HG03103 (cell line): ENCODE results near the gene XIRP1.
"Not testable (repeated sequence)": the region's sequence is repeated elsewhere in the genome, so short reads cannot be mapped to it uniquely, and the experiment has no call there.

Source experiments
- ATAC-seq: cut with Tn5 transposase; IDR thresholded peaks from one replicate; pipeline ENCODE4 v1.9.1; 2021; ENCODE audit warnings: low read depth; ENCODE audit not compliant: unreplicated experiment

Gene XIRP1

GRCh38 chr3:39192490-39193092 lies at the start of gene XIRP1:
TSS of gene XIRP1 (minus strand) at chr3:39192595. CDS start at chr3:39189445, 3,150 bp downstream.
- no peak for ATAC-seq

DNA sequence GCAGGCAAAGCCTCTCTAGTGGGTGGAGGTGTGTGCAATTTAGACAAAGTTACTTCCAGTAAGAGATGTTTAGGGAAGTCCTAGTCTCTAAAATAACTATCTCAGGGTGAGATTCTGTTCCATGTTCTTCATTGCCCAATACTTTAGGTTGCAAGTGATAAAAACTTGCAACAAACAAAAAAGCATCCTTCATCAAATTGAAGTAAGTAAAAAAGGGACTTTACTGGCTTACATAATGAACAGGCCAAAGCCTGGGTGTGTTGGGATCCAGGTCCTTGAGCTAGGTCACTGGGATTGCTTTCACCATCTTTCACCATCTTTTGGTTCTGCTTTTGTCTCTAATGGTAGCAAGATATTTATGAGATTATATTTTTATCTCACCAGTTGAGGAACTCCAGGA lies 49.2 kb upstream of the XIRP1 start:
- no peak for ATAC-seq

DNA sequence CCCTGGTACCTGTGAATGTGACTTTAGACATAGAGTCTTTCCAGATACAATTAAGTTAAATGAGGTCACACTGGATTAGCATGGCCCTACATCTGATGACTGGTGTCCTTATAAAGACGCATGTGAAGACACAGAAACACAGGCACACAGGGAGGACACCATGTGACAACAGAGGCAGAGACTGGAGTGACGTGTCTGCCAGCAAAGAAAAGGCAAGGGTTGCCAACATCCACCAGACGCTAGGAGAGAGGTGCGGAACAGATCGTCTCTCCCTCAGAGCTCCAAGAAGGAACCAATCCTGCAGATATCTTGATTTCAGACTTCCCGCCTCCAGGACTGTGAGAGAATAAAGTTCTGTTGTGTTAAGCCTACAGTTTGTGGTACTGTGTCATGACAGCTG lies 44.6 kb upstream of the XIRP1 start:
- ATAC-seq = no peak

DNA sequence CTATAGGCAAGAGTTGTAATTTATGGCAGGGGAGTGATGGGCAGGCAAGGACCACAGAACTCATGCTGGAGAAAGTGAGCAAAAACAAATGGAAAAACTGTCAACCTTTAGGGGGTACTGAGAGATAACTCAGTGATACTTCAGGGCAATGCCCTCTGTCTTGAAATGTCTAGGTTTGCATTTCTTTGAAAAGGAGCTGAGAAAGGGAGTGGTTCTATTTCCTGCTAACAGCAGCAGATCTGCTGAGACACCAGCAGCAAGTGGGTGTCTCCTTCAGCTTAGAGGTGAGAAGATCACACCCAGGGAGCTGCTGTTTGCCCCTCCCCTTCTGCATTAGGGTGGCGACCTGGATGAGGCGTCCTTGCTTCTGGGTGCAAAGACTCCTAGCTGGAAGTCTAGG lies 42.3 kb upstream of the XIRP1 start:
- no peak for ATAC-seq

DNA sequence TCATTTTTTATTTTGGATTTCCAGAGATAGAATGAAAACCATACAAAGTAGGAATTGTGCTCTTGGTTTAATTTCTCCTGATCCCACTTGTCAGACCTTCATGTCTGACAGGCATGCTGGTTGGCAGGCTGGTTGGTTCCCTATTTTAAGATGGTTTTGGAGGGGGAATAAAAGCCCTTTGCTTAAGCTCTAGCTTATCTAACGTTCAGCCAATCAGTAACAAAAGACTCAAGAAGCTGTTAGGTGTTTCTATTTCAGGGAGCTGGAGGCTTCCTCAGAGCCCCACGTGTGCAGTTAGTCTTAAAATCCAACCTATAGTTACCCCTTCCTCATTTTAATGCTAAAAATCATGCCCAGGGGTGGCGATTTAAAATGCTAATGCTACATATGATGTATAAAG lies 40.5 kb upstream of the XIRP1 start:
- ATAC-seq = no peak

DNA sequence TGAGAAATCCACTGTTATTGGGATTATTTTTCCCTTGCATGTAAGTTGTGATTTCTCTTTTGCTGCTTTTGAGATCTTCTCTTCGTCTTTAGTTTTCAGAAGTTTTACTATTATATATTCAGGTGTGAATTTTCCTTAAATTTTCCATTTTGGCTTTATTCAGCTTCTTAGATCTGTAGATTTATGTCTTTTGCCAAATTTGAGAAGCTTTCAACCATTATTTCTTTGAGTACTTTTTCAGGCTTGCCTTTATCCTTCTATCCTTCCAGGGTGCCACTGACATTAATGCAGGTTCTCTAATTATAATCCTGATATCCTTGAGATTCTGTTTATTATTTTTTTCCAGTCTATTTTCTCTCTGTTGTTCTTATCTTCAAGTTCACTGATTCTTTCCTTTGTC lies 38.1 kb upstream of the XIRP1 start:
- no peak for ATAC-seq

DNA sequence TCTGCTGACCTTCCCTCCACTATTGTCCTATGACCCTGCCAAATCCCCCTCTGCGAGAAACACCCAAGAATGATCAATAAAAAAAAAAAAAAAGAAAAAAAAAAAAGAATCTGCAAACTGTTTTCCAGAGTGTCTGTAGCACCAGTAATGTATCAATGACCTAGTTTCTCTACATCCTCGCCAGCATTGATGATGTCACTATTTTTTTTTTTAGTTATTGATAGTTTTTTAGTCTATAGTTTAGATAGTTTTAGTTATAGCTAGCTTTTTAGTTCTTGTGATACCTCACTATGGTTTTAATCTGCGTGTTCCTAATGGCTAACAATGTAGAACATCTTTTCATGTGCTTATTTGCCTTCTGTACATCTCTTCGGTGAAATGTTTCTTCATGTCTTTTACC lies 36.1 kb upstream of the XIRP1 start:
- no peak for ATAC-seq

GRCh38 chr3:39227596-39227995 lies 35.2 kb upstream of the XIRP1 start:
- not testable (repeated sequence) for ATAC-seq

GRCh38 chr3:39226106-39226741 lies 33.8 kb upstream of the XIRP1 start:
- ATAC-seq = no peak

GRCh38 chr3:39224288-39224687 lies 31.9 kb upstream of the XIRP1 start:
- no peak for ATAC-seq

GRCh38 chr3:39222939-39223338 lies 30.5 kb upstream of the XIRP1 start:
- ATAC-seq = no peak

GRCh38 chr3:39222462-39222861 lies 30.1 kb upstream of the XIRP1 start:
- ATAC-seq = no peak

DNA sequence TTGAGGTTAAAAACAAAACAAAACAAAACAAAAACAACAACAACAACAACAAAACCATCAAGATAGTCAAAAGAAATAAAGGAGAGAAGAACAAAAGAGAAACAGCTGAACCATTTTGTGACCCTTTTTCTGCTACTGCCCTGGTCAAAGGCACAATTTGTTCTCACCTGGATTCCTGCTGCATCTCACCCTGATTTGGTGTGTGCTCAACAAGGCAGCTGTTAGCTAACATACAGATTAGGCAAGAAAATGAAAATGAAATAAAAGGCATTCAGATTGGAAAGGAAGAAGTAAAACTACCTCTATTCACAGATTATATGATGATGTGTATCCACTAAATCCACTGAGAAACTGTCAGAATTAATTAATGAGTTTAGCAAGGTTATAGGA lies 28.7 kb upstream of the XIRP1 start:
- ATAC-seq = no peak

DNA sequence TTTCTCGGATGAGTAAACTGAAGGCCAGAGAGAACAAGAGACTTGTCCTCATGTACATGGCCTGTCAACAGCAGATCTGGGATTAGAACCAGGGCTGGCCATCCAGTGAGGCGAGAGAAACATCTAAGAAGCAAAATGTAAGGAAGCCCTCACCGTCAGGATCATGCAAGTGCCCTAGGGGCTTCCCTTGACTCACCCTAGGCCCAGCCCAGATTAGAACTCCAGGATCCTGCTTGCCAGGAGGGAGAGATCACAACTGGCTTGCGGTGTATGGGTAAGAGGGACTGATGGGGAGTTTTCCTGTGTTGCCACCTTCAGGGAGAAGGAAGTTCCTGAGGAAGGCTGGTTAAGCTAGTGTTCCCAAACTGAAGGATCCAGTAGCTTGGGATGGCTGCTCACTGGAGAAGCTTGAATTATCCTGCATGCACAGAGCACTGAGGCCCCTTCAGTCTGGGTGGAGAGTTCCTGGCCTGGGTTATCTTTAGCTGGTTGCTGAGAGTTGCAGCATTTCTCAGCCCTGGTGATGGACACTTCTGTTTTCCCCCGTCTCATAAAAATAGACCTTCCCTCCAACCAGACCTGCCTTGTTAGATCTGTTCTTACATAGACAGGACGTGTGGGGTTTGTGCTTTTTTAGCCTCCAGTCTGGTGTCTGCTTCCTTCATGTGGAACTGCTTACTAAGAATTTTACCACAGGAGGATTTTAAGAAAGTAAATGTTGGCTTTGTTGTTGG lies 28.2 kb upstream of the XIRP1 start:
- ATAC-seq = no peak

- no peak for ATAC-seq
These were observed 27.3 kb upstream of the XIRP1 start for GRCh38 chr3:39219702-39220101.

DNA sequence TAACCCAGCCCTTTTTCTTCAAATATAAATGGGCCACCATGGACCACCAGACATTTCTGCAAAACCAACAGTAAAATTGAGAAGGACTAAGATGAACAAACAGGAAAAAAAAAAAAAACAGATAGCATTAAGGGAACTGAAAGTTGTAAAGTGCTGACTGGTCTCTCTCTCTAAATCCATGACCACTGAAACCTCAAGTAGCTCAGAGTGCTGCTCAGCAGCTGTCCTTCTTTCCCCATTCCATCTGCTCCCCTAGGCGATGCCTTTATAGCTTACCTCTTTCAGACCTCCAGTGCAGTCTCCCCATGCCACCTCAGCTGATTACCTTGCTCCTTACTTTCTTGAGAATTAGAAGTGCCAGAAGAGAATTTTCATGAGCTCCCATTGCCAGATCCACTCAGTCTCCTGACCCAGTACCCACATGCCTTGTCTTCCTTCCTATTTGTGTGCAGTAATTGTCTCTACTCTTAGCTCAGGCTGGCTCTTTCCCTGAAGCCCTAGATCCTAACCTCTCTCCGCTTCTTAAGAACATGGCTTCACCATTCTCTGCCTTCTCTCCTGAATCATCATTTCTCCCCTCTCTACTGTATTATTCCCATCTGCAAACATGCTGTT lies 23.9 kb upstream of the XIRP1 start:
- peak; percentile 94 for ATAC-seq

- ATAC-seq = no peak
These were observed 21.2 kb upstream of the XIRP1 start for GRCh38 chr3:39213613-39214012.

DNA sequence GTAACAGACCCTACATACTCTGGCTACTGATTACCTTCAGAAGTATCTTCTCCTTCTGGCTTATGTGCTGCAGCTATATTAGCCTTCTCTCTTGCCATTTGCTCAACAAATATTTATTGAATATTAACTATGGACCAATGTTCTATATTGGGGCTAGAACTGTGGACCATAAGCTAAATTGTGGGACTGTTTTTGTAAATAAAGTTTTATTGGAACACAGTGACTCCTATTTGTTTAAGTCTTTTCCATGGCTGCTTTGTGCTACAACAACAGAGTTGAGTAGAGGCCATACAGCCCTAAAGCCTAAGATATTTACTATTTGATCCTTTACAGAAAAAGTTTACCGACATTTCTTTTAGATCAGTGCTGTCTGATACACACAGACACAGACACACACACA lies 20.3 kb upstream of the XIRP1 start:
- no peak for ATAC-seq

DNA sequence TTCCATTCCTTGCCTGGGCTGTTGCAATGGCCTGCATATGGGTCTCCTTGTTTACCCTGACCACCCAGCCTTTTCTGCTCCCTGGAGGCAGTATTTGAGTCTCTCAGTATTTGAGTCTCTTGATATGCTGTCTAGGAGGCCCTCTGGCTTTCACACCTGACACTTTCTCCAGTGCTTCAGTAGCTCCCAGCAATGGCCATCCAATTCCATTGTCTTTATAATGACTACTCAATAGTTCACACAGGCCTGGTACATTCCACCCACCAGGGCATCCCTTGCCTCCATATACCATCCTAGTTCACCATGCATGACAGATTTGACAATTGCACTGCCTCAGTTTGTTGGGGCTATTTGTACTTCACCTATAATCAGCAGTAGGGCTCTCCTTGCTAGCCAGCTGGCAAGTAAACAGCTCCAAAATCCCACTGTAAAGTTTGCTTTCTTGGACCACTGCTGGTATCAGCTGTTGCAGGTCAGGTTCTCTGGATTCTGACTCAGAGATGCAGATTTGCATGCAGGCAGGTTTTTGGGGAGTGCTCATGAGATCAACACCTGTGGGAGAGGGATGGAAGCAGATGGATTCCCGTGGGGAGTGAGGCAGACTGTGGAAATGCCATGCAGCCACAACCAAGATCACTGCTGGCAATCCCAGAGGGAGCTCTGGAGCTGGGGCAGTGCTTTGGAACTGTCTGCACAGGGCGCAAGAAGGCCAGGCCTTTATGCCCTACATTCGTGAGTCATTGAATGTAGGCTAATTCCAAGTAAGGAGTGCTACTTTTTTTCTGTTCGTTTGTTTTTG lies 19.1 kb upstream of the XIRP1 start:
- ATAC-seq = no peak

GRCh38 chr3:39210078-39210477 lies 17.7 kb upstream of the XIRP1 start:
- no peak for ATAC-seq
